Stomach smooth muscle (tissue), 2 donors: ENCODE data around the gene RALY.
"Not testable (repeated sequence)": the region's sequence is repeated elsewhere in the genome, so short reads cannot be mapped to it uniquely, and the experiment has no call there.

Experiments
- H3K27ac ChIP-seq: one replicate; pipeline ENCODE4 v1.7.0; 2013; ENCODE audit warnings: mild to moderate bottlenecking, low read length, inconsistent platforms
- H3K27me3 ChIP-seq, 2 donors: one replicate each; pipeline ENCODE4 v1.7.0; 2013; ENCODE audit warnings: low read length in 2 of 2; ENCODE audit not compliant: insufficient read depth in 2 of 2, control insufficient read depth in 1 of 2
- H3K36me3 ChIP-seq, 2 donors: one replicate each; pipeline ENCODE4 v1.7.0; 2013; ENCODE audit warnings: low read length in 2 of 2; ENCODE audit not compliant: control insufficient read depth in 2 of 2, insufficient read depth in 2 of 2
- H3K4me1 ChIP-seq: one replicate; pipeline ENCODE4 v1.7.0; 2013; ENCODE audit warnings: low read length; ENCODE audit not compliant: control insufficient read depth, insufficient read depth
- H3K4me3 ChIP-seq, 2 donors: one replicate each; pipeline ENCODE4 v1.7.0; 2013; ENCODE audit warnings: low read length in 2 of 2
- H3K9ac ChIP-seq, 2 donors: one replicate each; pipeline ENCODE4 v1.7.0; 2013; ENCODE audit warnings: low read length in 2 of 2, mild to moderate bottlenecking in 1 of 2
- H3K9me3 ChIP-seq, 2 donors: one replicate each; pipeline ENCODE4 v1.7.0; 2013; ENCODE audit warnings: low read length in 2 of 2; ENCODE audit not compliant: control insufficient read depth in 2 of 2
- donor health status: healthy.
- donor health status: Pancreatic carcinoma.

The RALY gene

GRCh38 chr20:34120213-34120612, 126.5 kb downstream of the RALY start:
- no peaks in the 10 kb centered on the region for H3K9me3 ChIP-seq
- no peak overlapping the region for H3K27ac ChIP-seq

GRCh38 chr20:34122274-34122980, 128.7 kb downstream of the RALY start:
- Histone ChIP-seq H3K4me3 (no peak overlapping the region), H3K9me3 (no peaks in the 10 kb centered on the region), H3K36me3 (no peaks in the 10 kb centered on the region), H3K9ac (no peak overlapping the region), H3K4me1 (no peaks in the 10 kb centered on the region), H3K27ac (no peak overlapping the region), H3K27me3 (no peaks in the 10 kb centered on the region)

More at GRCh38 chr20:34120213-34120612, 126.5 kb downstream of the RALY start:
- Histone ChIP-seq H3K36me3 (no peaks in the 10 kb centered on the region), H3K27me3 (no peaks in the 10 kb centered on the region), H3K4me1 (no peaks in the 10 kb centered on the region), H3K9ac (no peak overlapping the region), H3K4me3 (no peak overlapping the region)

- Histone ChIP-seq H3K27me3 (no peaks in the 10 kb centered on the region), H3K36me3 (no peaks in the 10 kb centered on the region), H3K9me3 (no peaks in the 10 kb centered on the region), H3K27ac (no peak overlapping the region), H3K9ac (no peak overlapping the region), H3K4me1 (no peaks in the 10 kb centered on the region), H3K4me3 (no peak overlapping the region)
Measured at GRCh38 chr20:34123309-34123708, 129.6 kb downstream of the RALY start.

- H3K9me3 ChIP-seq: no peaks in the 10 kb centered on the region
- no peak overlapping the region for H3K27ac ChIP-seq
- no peaks in the 10 kb centered on the region for H3K36me3 ChIP-seq
- H3K27me3 ChIP-seq: no peaks in the 10 kb centered on the region
- peaks cover 3% of the 10 kb centered on the region for H3K4me1 ChIP-seq
- H3K4me3 ChIP-seq: no peak overlapping the region
- no peak overlapping the region for H3K9ac ChIP-seq
Measured at GRCh38 chr20:34124469-34125249, 130.9 kb downstream of the RALY start.

GRCh38 chr20:34127792-34128191, 134.1 kb downstream of the RALY start:
- Histone ChIP-seq H3K27ac (no peak overlapping the region), H3K4me3 (no peak overlapping the region), H3K9ac (no peak overlapping the region), H3K9me3 (no peaks in the 10 kb centered on the region), H3K36me3 (no peaks in the 10 kb centered on the region), H3K4me1 (peaks cover 3% of the 10 kb centered on the region), H3K27me3 (no peaks in the 10 kb centered on the region)

GRCh38 chr20:34129518-34130162, 135.9 kb downstream of the RALY start:
- Histone ChIP-seq H3K4me3 (peak overlapping the region; percentile 12 to 63), H3K9ac (peak overlapping the region in 1 of 2 donors; percentile 51), H3K27ac (no peak overlapping the region), H3K9me3 (no peaks in the 10 kb centered on the region), H3K36me3 (no peaks in the 10 kb centered on the region), H3K27me3 (no peaks in the 10 kb centered on the region), H3K4me1 (peaks cover 3% of the 10 kb centered on the region)

GRCh38 chr20:34131491-34131890, 137.8 kb downstream of the RALY start:
- no peaks in the 10 kb centered on the region for H3K9me3 ChIP-seq
- no peak overlapping the region for H3K9ac ChIP-seq
- H3K27ac ChIP-seq: no peak overlapping the region
- H3K4me3 ChIP-seq: no peak overlapping the region
- H3K4me1 ChIP-seq: peaks cover 3% of the 10 kb centered on the region
- no peaks in the 10 kb centered on the region for H3K36me3 ChIP-seq
- H3K27me3 ChIP-seq: no peaks in the 10 kb centered on the region

GRCh38 chr20:34132491-34132890, 138.8 kb downstream of the RALY start:
- H3K9me3 ChIP-seq, H3K4me3 ChIP-seq, H3K27me3 ChIP-seq, H3K36me3 ChIP-seq, H3K9ac ChIP-seq, H3K4me1 ChIP-seq, H3K27ac ChIP-seq: not testable (repeated sequence)

- H3K27ac ChIP-seq, H3K27me3 ChIP-seq, H3K4me3 ChIP-seq, H3K36me3 ChIP-seq, H3K9me3 ChIP-seq, H3K4me1 ChIP-seq, H3K9ac ChIP-seq: not testable (repeated sequence)
Measured at GRCh38 chr20:34132943-34133342, 139.2 kb downstream of the RALY start.

- not testable (repeated sequence) for H3K27me3 ChIP-seq, H3K4me1 ChIP-seq, H3K4me3 ChIP-seq, H3K9ac ChIP-seq, H3K27ac ChIP-seq, H3K9me3 ChIP-seq, H3K36me3 ChIP-seq
Measured at GRCh38 chr20:34133365-34133860, 139.7 kb downstream of the RALY start.
